Measurements from ENCODE around the gene PRELP.
"Not testable (repeated sequence)": the region's sequence is repeated elsewhere in the genome, so short reads cannot be mapped to it uniquely, and the experiment has no call there.

Gene PRELP

DNA sequence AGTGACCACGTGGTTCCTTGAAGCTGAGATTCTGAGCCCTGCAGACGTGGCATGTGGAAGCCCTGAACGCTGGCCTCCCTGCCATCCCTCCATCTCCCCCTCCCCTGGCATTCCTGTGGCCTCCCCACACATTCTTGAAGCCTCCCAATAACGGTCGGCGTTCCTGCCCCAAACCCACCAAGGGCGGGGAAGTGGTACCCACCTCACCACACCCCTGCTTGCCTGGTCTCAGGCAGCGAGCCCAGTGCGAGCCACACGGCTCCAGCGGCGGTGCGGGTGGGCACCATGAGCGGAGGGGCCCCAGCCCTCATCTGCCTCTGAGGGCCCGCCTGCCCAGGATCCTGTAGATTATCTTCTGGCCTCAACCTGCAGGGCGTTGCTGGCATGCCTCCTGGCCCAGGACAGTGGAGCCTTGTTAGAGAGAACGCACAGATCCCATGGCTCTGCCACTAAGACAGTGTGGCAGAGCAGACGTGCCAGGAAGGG, 20.6 kb upstream of the PRELP start:
- no peak for DNase-seq (ENCODE audit: low spot score)

DNA sequence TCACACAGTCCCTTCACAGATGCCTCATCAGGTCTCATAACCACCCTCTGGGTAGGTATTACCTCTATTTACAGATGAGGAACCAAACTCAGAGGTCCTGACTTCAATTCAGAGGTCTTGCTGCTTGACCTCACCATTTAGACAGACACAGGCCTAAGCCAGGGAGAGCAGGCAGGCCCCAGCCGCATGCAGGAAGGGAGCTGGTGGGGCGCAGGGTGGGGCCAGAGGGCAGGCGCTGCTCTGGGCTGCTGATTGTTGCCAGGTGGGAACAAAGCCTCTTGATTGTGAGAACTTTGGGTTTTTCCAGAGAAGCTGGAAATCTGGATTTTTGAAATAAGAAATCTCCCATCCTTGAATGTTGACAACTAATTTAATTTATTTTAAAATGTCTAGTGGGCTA, 19.9 kb upstream of the PRELP start:
- DNase-seq (ENCODE audit: low spot score), result no peak

DNA sequence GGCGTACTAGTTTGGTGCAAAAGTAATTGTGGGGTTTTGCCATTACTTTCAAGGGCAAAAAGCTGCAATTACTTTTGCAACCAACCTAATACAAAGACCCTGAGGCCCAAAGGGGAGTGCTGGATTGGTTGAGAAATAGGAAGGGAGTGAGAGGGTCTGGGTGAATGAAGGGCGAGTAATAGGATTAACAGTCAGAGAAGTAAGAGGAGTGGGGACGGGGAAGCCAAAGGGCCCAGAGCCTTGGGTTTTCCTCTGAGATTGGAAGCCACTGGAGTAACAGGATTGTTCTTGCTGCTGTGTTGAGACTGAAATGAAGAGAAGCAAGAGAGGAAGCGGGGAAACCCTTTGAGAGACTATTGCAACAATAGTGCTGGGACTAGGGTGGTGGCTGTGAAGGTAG, 19.0 kb upstream of the PRELP start:
- DNase-seq (ENCODE audit: low spot score), result no peak

DNA sequence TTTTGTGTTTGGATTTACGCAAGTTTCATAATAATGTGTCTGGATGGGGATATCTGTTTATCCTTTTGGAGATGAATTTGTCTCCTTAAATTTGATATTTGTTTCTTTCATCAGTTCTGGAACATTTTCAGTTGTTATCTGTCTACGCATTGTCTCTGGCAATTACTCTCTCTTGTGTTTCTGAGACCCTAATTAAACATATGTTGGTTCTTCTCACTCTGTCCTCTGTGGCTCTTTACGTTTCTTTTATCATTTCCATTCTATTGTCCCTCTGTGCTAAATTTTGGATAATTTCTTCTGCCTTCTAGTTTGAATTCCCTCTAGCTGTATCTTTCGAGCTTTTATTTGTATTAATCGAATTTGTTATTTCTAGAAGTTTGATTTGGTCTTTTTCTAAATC, 17.5 kb upstream of the PRELP start:
- no peak for DNase-seq (ENCODE audit: low spot score)

DNA sequence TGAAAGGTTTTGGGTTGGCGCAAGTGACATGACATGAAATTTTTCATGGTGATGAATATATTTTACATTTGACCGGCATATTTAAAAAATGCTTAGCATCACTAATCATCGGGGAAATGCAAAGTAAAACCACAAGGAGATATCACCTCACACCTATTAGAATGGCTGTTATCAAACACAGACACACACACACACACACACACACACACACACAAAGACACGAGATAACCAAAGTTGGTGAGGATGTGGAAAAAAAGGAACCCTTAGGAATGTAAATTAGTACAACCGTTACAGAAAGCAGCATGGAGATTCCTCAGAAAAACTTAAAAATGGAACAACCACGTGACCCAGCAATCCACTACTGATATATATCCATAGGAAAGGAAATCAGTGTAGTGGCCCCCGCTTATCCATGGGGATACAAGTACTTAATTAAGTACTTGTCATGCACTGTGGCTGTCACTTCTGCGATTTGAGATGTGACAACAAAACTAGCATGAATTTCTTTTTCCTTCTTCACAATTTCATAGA, 15.9 kb upstream of the PRELP start:
- DNase-seq (ENCODE audit: low spot score), result no peak

DNA sequence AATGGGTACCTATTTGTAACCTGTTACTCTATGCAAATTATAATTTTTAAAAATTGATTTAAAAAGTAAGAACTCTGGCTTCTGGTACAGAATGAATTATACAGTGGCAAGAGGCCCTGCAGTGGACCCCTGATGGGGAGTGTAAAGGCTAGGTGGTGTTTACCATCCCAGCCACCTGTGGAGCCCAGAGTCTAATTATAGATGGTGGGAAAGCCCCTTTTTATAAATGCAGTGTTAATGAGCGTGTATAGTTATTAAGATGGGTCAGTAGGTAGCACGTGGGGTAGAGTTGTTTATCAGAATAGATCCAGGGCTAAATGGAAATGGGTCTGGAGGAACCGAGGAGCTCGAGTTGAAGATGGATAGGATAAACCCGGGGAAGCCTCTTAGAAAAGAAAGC, 13.9 kb upstream of the PRELP start:
- DNase-seq (ENCODE audit: low spot score), result no peak

DNA sequence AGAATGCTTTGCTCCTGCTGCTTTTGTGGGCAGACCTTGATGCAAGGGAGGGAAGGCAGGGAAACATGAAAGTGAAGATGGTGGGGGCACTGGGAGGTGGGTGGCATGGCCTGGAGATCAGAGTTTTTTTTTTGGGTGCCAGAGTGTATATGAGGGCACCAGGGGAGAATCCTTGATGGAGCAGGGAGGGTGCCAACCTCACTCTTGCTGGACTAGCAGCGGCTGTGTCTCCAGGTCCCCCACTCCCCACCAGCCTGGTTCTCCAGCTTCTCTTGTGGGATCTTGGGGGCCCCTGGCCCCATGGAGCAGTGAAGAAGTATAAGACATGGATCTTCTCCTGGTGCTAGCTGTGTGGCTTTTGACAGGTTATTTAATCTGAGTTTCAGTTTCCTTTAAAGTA, 13.5 kb upstream of the PRELP start:
- no peak for DNase-seq (ENCODE audit: low spot score)

DNA sequence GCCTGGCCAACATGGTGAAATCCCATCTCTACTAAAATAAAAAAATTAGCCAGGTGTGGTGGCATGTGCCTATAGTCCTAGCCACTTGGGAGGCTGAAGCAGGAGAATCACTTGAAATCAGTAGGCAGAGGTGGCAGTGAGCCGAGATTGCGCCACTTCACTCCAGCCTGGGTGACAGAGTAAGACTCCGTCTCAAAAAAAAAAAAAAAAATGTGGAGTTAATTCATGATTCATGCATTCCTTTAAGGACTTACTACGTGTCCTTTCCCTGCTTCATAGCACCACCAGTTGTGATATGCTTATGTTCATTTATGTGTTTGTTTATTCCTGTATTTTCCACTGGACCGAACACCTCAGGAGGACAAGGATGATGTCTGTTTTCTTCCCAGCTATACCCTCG, 12.7 kb upstream of the PRELP start:
- DNase-seq (ENCODE audit: low spot score), result no peak

DNA sequence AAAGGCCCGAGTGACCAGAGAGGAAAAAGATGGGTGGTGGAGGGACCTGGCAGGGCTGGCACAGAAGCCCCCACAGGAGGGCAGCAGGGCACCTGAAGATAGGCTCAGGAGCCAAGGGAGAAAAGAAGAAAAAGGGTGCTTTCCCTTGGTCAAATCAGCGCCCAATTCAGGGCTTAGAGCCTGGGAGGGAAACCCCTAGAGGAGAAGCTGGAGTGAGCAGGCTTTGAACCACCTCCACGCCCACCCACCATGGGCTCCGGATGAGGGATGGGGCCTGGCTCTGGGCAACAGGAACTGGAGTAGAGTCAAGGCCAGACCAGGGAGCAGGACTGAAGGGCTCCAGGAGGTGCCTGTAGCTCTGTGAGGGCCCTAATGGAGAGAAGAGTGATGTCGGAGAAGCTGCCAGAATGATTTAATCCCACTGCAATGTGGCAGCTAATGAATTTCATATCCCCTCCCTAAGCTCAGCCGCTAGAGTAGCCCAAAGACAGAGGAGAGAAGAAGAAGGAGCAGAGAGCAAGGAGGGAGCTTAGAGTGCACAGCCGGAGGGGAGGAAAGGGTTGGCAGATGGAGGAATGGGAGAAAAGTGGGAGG, 12.0 kb upstream of the PRELP start:
- DNase-seq (ENCODE audit: low spot score), result no peak

DNA sequence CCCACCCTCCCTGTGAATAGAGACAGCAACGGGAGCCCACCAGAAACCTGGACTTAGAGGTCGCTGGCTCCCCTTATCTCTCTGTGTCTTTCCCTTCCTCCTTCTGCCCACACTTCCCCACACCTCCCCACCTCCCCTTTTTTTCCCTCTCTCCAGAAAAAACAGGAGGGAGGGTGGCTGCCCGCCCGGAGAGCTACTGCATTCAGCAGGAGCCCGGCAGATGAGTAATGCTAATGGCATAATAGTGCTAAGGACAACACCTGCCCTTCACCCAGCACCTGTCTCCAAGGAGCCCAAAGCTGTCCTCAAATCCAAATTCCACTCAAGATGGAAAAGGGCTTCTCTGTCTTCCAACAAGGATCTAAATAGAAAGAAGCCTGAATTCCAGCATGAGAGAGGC, 11.4 kb upstream of the PRELP start:
- DNase-seq (ENCODE audit: low spot score), result no peak

DNA sequence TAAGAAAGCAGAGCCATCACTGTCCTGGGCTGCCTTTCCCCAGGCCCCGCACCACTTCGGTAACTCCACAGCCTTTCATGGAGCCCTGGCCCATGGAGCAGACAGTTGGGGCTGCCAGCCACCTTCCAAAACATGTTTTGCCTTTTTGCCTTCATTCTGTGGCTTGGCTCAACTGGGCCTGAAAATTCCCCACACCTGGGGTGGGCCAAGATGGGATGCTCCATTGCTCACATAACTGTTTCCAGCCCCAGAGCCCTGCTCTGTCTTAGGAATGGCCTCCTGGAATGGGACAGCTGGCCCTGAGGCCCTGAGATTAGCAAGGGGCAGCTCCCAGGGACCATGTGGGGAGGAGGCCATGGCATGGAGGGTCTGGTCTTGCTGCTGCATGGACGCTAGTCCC, 10.9 kb upstream of the PRELP start:
- no peak for DNase-seq (ENCODE audit: low spot score)

DNA sequence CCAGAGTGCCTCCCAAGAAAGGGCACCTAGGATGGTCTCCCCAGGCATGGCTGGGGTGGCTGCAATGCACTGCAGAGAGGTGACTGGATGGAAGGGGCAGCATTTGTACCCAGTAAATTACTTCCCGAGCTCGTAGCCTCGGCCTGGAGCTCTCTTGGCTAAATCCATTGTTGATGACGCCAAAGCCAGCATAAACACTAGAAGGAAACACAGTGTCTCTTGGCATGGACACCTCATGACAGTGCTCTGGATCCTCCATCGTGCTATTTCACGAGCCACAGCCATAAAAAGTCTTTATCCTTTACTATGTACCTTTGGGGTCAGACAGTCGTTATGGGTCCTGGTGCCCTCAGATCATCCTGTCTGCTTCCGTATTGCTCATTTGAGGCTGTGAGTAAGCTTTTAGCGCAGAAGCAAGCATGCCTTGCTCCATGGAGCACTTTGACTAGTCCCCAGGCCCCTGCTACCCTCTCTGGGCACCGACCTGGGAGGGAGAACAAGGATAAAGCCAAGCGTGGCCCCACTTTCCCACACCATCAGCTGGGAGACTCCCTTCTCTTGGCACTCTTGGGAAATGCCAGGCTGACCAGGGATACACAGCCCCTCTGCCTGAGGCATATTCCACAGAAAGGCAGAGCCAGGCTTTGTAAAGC, 10.3 kb upstream of the PRELP start:
- DNase-seq (ENCODE audit: low spot score), result no peak

DNA sequence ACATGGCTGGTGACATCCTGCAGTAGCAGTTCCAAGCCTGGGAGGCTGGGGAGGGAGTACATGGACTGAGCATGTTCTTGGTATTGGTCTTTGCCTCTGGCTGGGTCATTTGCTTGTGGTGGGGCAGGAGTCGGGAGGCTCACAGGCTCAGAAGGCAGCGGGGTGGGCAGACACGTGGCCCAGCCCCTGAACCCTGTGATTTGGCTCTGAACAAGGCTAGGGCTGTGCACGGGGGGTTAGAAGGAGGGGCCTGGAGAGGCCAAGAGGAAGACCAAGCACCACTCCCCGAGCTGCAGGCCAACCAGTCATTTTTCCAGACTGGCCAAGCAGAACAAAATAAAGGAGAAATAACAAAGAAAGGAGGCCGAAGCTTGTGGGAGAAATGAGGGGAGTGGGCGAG, 9.7 kb upstream of the PRELP start:
- no peak for DNase-seq (ENCODE audit: low spot score)

DNA sequence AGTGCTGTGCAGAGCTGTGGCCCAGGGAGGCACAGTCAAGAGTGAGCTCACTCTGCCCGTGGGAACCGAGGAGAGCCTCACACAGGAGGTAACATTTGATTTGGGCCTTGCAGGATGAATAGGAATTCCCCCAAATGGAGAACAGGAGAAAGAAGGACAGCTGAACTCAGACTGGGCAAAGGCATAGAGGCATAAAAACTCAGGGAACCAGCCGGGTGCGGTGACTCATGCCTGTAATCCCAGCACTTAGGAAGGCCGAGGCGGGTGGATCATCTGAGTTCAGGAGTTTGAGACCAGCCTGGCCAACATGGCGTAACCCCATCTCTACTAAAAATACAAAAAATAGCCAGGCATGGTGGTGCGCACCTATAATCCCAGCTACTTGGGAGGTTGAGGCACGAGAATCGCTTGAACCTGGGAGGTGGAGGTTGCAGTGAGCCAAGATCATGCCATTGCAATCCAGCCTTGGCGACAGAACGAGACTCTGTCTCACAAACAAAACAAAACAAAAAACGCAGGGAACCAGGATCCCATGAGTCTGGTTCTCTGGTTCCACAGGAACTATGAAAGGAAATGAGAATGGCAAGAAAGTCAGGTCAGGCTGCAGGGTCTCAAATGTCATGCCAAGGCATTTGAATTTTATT, 8.6 kb upstream of the PRELP start:
- not testable (repeated sequence) for DNase-seq (ENCODE audit: low spot score)

DNA sequence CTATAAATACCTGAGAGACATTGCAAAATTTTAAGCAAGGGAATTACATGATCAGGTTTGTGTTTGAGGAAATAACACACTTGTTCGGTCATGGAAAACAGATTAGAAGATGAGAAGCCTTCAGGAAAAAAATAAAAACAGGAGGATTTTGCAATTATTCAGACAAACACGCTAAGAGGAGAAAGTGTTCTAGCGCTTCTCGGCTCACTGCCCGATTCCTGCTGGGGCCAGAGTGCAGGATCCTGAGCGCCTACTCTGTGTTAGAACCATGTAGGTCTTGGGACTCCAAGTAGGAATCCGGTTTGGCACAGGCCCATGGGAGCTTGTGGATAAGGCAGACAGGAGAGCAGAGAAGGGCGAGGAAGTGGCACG, 8.1 kb upstream of the PRELP start:
- no peak for DNase-seq (ENCODE audit: low spot score)

DNA sequence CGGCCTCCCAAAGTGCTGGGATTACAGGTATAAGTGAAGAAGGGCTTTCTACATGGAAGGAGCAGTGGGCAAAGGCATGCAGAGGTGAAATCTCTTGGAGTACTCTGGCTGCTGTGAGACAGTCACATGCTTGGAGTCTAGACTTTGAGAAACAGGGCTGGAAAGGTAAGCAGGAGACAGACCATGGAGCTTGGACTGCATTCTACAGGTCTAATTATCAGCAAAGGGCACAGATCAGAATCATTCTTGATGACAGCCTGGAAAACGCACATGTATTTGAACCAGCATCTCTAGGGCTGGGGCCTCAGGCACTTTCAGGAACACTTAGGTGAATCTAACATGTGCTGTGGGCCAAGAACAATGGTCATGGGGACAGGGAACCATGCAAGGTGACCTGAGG, 7.3 kb upstream of the PRELP start:
- DNase-seq (ENCODE audit: low spot score), result no peak

DNA sequence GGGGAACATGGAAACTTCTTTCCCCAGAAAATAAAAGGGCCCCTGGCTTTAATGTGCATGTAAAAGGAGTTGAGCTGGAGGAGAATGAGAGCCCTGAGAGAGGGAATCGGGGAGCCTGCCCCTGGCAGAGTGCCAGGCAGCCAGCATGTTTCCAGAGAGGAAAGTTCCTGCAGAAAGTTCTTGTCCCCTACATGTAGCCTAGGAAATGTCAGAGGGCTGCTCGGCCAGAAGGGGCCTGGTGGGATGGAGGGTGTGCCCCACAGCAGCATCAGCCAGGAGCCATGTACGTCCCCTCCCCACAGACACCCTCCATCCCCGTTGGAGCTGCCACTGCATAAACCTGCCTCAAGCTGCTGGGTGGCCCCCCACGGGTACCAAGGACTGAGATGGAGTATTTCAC, 5.4 kb upstream of the PRELP start:
- no peak for DNase-seq (ENCODE audit: low spot score)

DNA sequence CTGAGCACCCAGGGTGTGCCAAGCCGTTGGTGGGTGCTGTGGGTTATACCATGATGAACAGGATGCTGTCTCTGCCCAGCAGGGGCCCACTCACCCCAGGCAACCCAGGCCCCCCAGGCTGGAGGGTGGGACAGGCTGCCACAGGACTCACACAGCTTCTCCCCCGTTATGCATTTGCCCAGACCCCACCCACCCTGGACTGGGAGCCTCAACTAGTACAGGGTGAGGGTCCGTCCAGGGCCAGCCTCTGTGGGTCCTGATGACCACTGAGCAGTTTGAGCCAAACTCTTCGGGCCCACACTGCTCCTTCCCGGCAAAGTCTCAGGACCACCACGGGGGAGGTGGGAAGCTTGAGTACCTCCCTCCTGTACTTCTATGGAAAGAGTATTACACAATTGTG, 3.8 kb upstream of the PRELP start:
- no peak for DNase-seq (ENCODE audit: low spot score)

DNA sequence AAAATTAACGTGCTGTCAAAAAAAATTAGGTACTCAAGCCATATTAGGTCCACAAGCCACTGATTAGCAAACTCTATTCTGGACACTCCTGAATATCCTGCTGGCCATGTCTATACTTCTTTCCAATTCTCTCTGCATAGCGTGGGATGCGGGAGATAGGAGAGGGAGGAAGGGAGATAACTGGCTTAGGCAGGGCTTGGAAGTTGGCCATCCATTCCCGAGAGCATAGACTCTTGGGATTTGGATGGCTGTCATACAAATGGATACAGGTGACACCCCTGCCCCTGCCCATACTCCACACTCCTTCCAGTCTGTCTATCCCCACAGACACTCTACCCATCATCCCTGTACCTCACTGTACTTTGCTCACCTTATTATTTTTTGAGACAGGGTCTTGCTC, 2.3 kb upstream of the PRELP start:
- DNase-seq (ENCODE audit: low spot score), result no peak

DNA sequence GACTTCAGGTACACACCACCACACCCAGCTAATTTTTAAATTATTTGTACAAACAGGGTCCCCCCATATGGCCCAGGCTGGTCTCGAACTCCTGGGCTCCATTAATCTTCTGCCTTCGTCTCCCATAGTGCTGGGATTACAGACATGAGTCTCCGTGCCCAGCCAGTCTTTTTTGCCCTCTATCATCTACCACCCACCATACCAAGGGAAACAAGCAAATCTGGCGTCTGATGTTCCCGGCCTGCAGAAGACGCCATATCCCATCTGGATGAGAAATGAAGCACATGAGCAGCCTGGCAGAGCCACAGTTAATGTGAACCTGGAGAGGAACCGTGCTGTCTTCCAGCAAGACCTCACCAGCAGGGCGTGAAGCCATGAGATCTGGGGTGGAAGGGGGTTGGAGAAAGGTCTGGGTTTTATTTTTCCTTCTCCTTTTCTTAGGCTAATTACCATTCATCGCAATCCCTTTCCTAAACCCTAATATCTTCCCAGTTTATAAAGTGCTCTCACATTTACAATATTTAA, 1.8 kb upstream of the PRELP start:
- DNase-seq (ENCODE audit: low spot score), result no peak

DNA sequence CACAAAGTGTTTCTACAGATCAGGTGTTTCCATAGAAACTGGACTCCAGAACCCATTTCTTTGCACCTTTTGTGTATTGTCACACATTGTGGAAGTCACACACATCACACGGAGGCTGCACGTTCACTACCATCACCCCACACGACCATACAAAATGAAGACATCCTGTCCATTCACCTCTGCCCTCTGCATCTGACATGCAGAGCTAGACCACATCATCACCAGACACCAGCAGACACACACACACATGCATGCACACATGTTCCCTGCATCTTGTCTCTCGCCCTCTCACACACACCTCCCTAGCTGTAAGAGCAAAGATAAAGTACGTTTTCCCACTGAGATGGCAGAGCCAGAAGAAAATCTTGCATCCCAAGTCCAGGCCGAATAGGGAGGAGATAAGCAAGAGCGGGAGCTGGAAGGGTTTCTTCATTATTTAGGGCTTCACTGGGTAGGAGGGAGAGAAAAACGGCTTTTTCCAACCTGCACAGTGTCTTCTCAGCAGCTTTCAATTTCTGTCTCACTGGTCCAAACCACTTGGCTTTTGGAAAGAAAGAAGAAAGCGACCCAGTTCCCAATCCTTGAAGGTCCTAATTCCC, 709 bp downstream of the PRELP start:
- no peak for DNase-seq (ENCODE audit: low spot score)

DNA sequence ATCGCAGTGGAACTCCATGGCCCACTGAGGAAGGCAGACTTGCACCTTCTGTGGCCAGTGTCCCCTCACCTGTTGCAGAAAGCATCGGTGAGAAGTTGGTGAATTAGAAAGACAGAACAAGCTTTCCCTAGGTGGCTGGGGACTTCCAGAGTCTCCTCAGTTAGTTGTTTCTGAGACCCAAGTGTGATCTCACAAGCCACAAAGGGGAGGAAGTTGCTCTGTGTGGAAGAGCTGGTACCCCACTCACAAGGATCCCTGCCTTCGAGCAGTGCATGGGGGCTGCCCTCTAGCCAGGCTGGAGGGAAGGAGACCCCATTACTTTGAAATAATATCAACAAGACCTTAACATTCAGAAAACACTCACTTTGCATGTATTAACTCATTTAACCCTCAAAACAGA, 2.1 kb downstream of the PRELP start:
- DNase-seq (ENCODE audit: low spot score), result no peak

DNA sequence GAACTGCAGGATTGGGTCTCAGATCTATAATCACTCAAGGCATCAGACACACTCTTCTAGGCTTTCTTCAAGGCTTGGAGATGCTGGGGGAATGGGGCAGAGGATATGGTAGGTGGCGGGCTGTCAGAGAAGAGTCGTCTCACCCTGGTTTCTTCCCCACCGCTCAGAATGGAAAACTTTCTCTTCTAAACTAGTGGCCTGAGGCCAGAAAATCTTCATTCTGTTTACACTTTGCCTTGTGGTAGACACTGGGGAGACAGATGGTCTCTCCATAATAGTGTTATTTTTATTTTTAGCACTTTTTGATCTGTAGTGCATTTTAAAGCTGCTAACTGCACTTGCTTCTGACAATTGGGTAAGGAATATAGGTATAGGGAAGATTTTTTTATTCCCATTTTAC, 2.6 kb downstream of the PRELP start:
- DNase-seq (ENCODE audit: low spot score), result no peak

All from hematopoietic multipotent progenitor cell treated with erythropoietin and hydrocortisone succinate and interleukin-3 and kit ligand, for 17 days (in vitro differentiated cells).